ENCODE results near the gene ADAMTS20.

ADAMTS20 gene

GRCh38 chr12:43317156-43317555, 234.8 kb downstream of the ADAMTS20 start:
- DNase-seq: no peak

GRCh38 chr12:43316520-43316919, 235.5 kb downstream of the ADAMTS20 start:
- no peak for DNase-seq

GRCh38 chr12:43315961-43316360, 236.0 kb downstream of the ADAMTS20 start:
- no peak for DNase-seq

GRCh38 chr12:43312991-43313505, 239.0 kb downstream of the ADAMTS20 start:
- DNase-seq: no peak

- no peak for DNase-seq
These were observed 241.4 kb downstream of the ADAMTS20 start for GRCh38 chr12:43310596-43310995.

GRCh38 chr12:43309959-43310358, 242.0 kb downstream of the ADAMTS20 start:
- no peak for DNase-seq

GRCh38 chr12:43308776-43309175, 243.2 kb downstream of the ADAMTS20 start:
- no peak for DNase-seq

GRCh38 chr12:43307126-43307525, 244.9 kb downstream of the ADAMTS20 start:
- no peak for DNase-seq

GRCh38 chr12:43306066-43306465, 245.9 kb downstream of the ADAMTS20 start:
- DNase-seq: no peak

- DNase-seq: no peak
These were observed 246.9 kb downstream of the ADAMTS20 start for GRCh38 chr12:43305065-43305464.
